Body of pancreas (tissue), 4 donors: ENCODE results near the gene TMEM217.

ENCODE experiments used
- CTCF ChIP-seq, 7 experiments: fragments of 450-650 bp in 4 of 7; fragments of 200-600 bp in 3 of 7; sonication (generic) in 3 of 7; IDR thresholded peaks; one replicate each; pipeline ENCODE4 v1.5.1; 2016 to 2019; ENCODE audit warnings: antibody characterized with exemption in 7 of 7
- POLR2A ChIP-seq, 3 donors: fragments of 450-650 bp; IDR thresholded peaks; one replicate each; pipeline ENCODE4 v1.6.1; 2016; ENCODE audit warnings: antibody characterized with exemption in 3 of 3, mild to moderate bottlenecking in 2 of 3

GRCh38 chr6:37212268-37212667 lies 45.7 kb downstream of the TMEM217 start:
- TF ChIP-seq POLR2A (IDR thresholded peaks at IDR 0.05), result no peak
- TF ChIP-seq CTCF (IDR thresholded peaks at IDR 0.05), result no peak
